Spleen (tissue), 7 donors: ENCODE measurements around the gene GABRG3.

Experiments
- POLR2AphosphoS5 ChIP-seq, 3 donors: sonication (generic); formaldehyde crosslinking; IDR thresholded peaks; one replicate each; pipeline ENCODE4 v1.5.1; 2017; ENCODE audit warnings: antibody characterized with exemption in 3 of 3
- TF ChIP-seq, protein P1 (sequence below), 11 experiments: fragments of 200-600 bp in 7 of 11; fragments of 450-650 bp in 4 of 11; sonication (generic) in 4 of 11; IDR thresholded peaks in 8 of 11; conservative IDR thresholded peaks in 3 of 11; 1 replicate in 7 of 11; 2 replicates in 4 of 11; pipeline versions ENCODE4 v1.4.0 to v1.8.0; 2016 to 2021; ENCODE audit warnings: antibody characterized with exemption in 11 of 11, inconsistent platforms in 4 of 11, mild to moderate bottlenecking in 1 of 11
- donor health status: DM: no; HTN: no; CAD: no; lungs with moderate emphysema.
- donor health status: DM: no; HTN: no; CAD: no.
- donor health status: DM: no; HTN: no; CAD: no.

DNA sequence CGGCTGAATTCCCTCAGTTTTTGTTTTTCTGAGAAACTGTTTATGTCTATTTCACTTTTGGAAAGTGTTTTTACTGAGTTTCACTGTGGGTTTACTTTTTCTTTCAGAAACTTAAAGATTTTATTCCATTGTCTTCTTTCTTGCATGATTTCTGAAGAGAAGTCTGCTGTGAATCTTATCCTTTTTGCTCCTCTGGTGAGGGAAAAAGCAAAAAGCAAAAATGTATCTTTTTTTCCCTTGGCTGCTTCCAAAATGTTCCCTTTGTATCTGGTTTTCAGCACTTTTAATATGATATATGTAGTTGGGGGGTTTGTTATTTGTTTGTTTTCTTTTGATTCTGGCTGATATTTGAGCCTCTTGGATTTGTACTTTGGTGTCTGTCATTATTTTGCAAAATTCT, 538.0 kb downstream of the GABRG3 start:
- TF ChIP-seq, protein P1, sequence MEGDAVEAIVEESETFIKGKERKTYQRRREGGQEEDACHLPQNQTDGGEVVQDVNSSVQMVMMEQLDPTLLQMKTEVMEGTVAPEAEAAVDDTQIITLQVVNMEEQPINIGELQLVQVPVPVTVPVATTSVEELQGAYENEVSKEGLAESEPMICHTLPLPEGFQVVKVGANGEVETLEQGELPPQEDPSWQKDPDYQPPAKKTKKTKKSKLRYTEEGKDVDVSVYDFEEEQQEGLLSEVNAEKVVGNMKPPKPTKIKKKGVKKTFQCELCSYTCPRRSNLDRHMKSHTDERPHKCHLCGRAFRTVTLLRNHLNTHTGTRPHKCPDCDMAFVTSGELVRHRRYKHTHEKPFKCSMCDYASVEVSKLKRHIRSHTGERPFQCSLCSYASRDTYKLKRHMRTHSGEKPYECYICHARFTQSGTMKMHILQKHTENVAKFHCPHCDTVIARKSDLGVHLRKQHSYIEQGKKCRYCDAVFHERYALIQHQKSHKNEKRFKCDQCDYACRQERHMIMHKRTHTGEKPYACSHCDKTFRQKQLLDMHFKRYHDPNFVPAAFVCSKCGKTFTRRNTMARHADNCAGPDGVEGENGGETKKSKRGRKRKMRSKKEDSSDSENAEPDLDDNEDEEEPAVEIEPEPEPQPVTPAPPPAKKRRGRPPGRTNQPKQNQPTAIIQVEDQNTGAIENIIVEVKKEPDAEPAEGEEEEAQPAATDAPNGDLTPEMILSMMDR (IDR thresholded peaks at IDR 0.05 in 8 of 11, conservative IDR thresholded peaks at IDR 0.05 in 3 of 11): no peak
- no peak for TF ChIP-seq POLR2AphosphoS5 (IDR thresholded peaks at IDR 0.05)
